ENCODE results near the gene ROBO1. TPM values are rescaled to one million over a fixed set of nuclear protein-coding genes. Genes with fewer than 3 reads are reported as not detected.

Gene ROBO1
- total RNA-seq, 1 donor from 2014 or later, result 78.0 TPM

DNA sequence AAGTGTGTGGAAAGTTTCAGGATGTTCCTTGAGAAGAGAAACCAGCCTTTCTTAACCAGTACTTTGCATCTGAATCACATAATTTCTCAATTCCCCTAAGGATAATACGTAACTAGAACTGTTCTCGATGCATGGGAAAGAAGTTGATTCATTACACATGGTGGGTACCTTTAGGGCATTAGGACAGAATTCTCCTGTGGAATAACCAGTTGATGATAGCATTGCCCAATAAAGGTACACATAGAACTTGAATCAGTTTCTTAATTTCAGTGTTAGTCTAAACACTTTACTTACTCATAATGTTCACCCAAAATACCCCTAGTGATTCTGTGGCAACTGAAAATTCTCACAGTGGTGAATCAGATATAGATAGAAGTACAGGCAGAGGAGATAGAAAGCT lies 1030.9 kb downstream of the ROBO1 start:
- no peak overlapping the region for H3K27ac Mint-ChIP-seq
- no peaks in the 10 kb centered on the region for H3K36me3 Mint-ChIP-seq (ENCODE audit: insufficient read depth)
- H3K4me3 Mint-ChIP-seq (ENCODE audit: low read depth), result no peak overlapping the region
- TF ChIP-seq, protein P1, sequence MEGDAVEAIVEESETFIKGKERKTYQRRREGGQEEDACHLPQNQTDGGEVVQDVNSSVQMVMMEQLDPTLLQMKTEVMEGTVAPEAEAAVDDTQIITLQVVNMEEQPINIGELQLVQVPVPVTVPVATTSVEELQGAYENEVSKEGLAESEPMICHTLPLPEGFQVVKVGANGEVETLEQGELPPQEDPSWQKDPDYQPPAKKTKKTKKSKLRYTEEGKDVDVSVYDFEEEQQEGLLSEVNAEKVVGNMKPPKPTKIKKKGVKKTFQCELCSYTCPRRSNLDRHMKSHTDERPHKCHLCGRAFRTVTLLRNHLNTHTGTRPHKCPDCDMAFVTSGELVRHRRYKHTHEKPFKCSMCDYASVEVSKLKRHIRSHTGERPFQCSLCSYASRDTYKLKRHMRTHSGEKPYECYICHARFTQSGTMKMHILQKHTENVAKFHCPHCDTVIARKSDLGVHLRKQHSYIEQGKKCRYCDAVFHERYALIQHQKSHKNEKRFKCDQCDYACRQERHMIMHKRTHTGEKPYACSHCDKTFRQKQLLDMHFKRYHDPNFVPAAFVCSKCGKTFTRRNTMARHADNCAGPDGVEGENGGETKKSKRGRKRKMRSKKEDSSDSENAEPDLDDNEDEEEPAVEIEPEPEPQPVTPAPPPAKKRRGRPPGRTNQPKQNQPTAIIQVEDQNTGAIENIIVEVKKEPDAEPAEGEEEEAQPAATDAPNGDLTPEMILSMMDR (IDR thresholded peaks at IDR 0.05; ENCODE audit: unreplicated experiment), result no peak
- no peak for DNase-seq (ENCODE audit: low spot score, unreplicated experiment)
- H3K27me3 Mint-ChIP-seq, result no peaks in the 10 kb centered on the region
- no peaks in the 10 kb centered on the region for H3K9me3 Mint-ChIP-seq (ENCODE audit: low read depth)
- H3K4me1 Mint-ChIP-seq (ENCODE audit: low read depth), result no peaks in the 10 kb centered on the region

DNA sequence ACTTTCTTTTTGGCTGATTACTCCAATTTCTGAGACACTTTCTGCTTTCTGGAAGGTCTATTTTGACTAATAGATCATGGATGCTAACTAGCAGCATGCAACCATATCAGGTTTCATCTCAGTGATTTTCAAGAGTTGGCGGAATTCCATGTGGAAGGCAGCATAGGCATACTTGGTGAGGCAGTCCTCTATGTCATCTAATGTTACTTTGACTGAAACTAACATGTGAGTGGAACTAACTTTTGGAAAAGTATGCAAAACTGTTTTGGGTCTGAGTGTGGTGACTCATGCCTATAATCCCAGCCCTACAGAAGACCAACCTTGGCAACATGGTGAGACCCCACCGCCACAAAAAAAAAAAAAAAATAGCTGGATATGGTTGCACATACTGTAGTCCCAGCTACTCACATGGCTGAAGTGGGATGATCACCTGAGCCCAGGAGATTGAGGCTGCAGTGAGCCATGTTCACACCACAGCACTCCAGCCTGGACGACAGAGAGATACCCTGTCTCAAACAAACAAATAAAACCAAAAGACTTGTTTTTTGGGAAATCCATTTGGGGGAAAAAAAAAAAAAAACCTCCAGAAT lies 1033.7 kb downstream of the ROBO1 start:
- DNase-seq (ENCODE audit: low spot score, unreplicated experiment), result no peak
- no peaks in the 10 kb centered on the region for H3K9me3 Mint-ChIP-seq (ENCODE audit: low read depth)
- TF ChIP-seq, protein P1 (IDR thresholded peaks at IDR 0.05; ENCODE audit: unreplicated experiment), result no peak
- no peaks in the 10 kb centered on the region for H3K27me3 Mint-ChIP-seq
- no peak overlapping the region for H3K27ac Mint-ChIP-seq
- no peaks in the 10 kb centered on the region for H3K4me1 Mint-ChIP-seq (ENCODE audit: low read depth)
- H3K4me3 Mint-ChIP-seq (ENCODE audit: low read depth), result no peak overlapping the region
- no peaks in the 10 kb centered on the region for H3K36me3 Mint-ChIP-seq (ENCODE audit: insufficient read depth)

DNA sequence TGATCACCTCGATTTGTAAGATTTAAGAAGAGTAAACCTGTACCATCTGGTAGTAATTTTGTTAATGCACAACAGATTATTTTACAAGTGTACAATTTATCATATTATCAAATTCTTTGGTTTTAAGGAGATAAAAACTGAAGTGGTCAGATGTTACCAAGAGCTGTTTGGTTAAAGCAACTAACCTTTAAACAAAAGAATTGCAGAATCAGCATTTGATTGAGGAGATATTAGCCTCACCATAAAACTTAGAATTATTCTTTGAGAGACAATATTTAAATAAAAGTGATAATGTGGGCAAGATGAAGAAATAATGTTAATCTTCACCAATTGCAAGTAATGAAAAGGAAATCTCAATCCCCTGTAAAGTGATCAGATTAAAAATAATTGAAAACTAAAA lies 1034.9 kb downstream of the ROBO1 start:
- Mint-ChIP-seq H3K9me3 (ENCODE audit: low read depth) (no peaks in the 10 kb centered on the region), H3K4me3 (ENCODE audit: low read depth) (no peak overlapping the region), H3K27me3 (no peaks in the 10 kb centered on the region), H3K27ac (no peak overlapping the region), H3K4me1 (ENCODE audit: low read depth) (peaks cover 7% of the 10 kb centered on the region), H3K36me3 (ENCODE audit: insufficient read depth) (no peaks in the 10 kb centered on the region)
- TF ChIP-seq, protein P1 (IDR thresholded peaks at IDR 0.05; ENCODE audit: unreplicated experiment), result no peak
- DNase-seq (ENCODE audit: low spot score, unreplicated experiment), result no peak

DNA sequence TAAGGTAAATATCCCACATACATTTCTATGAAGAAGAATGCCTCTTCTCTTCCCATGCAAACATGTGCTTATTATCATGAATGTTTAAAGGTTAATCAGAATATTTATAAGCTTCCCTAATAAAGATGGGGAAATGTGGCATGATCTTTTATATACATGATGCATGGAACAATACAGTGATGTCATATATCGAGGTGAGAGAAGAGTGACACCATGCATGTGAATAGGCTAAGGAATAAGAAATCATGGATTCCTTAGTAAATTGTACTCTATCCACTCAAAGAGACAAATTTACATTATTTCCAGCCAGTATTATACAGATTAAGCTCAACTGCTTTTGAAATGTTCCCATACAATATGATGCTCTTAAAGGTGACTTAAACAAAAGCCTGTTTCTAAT lies 1035.3 kb downstream of the ROBO1 start:
- Mint-ChIP-seq H3K27ac (no peak overlapping the region), H3K4me1 (ENCODE audit: low read depth) (peaks cover 7% of the 10 kb centered on the region)
- DNase-seq (ENCODE audit: low spot score, unreplicated experiment), result no peak

DNA sequence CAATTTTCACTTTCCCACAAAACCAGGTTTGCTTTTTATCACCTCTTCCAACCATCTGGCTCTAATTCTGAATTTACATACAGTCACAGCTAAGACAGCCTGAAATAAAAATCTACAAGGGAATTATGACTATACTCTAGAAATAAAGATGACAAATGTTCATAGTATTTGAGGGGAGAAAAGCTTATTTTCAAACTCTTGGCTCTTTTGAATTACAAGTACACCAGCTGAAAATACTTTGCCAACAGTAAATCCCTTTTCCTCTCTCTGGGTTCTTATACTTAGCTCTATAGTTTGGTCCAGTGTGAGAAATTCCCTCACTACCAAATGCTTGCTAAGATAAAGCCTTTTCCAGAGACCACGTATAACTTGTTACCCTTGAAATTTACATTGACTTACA lies 1037.9 kb downstream of the ROBO1 start:
- Mint-ChIP-seq H3K9me3 (ENCODE audit: low read depth) (no peaks in the 10 kb centered on the region), H3K36me3 (ENCODE audit: insufficient read depth) (no peaks in the 10 kb centered on the region), H3K27ac (no peak overlapping the region), H3K27me3 (no peaks in the 10 kb centered on the region), H3K4me3 (ENCODE audit: low read depth) (no peak overlapping the region), H3K4me1 (ENCODE audit: low read depth) (peaks cover 15% of the 10 kb centered on the region)
- TF ChIP-seq, protein P1 (IDR thresholded peaks at IDR 0.05; ENCODE audit: unreplicated experiment), result no peak
- DNase-seq (ENCODE audit: low spot score, unreplicated experiment), result no peak

More for the DNA sequence above, 1035.3 kb downstream of the ROBO1 start:
- no peak overlapping the region for H3K4me3 Mint-ChIP-seq (ENCODE audit: low read depth)
- no peaks in the 10 kb centered on the region for H3K9me3 Mint-ChIP-seq (ENCODE audit: low read depth)
- H3K36me3 Mint-ChIP-seq (ENCODE audit: insufficient read depth), result no peaks in the 10 kb centered on the region
- H3K27me3 Mint-ChIP-seq, result no peaks in the 10 kb centered on the region
- TF ChIP-seq, protein P1 (IDR thresholded peaks at IDR 0.05; ENCODE audit: unreplicated experiment), result no peak
